ENCODE data around the gene ANK2.

ANK2 gene

DNA sequence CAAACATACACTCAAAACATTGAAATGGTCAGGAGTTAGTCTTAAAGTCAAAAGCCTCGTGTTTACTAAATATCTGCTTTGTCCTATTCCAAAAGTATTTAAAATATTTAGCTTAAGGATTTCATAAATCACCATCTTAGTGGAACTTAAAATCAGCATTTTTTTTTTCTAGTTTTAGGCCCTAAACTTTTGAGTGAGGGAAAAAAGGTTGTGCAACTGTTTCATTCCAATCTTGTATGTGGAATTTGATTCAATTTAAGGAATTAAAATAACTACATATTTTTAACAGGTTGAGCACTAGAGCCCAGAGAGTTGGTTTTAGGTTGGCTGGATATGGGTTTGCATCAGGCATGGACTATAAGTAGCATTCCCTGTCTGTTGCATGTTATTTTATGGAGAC, 35.7 kb upstream of the ANK2 start:
- no peaks in the 10 kb centered on the region for H3K36me3 ChIP-seq (ENCODE audit: control insufficient read depth in 1 of 2, insufficient read depth in 2 of 2, low read length in 2 of 2)
- H3K9ac ChIP-seq (ENCODE audit: low read depth in 1 of 2, low read length in 2 of 2) = no peak overlapping the region
- no peak overlapping the region for H3K4me3 ChIP-seq (ENCODE audit: low read depth in 1 of 2, low read length in 2 of 2)
- H3K4me1 ChIP-seq (ENCODE audit: control insufficient read depth in 1 of 2, insufficient read depth in 2 of 2, low read length in 2 of 2) = no peaks in the 10 kb centered on the region
- no peaks in the 10 kb centered on the region for H3K9me3 ChIP-seq (ENCODE audit: control insufficient read depth in 1 of 2, low read length in 2 of 2)
- H3K27ac ChIP-seq (ENCODE audit: low read depth, low read length) = no peak overlapping the region
- H3K27me3 ChIP-seq (ENCODE audit: control insufficient read depth in 1 of 2, insufficient read depth in 2 of 2, low read length in 2 of 2) = no peaks in the 10 kb centered on the region

DNA sequence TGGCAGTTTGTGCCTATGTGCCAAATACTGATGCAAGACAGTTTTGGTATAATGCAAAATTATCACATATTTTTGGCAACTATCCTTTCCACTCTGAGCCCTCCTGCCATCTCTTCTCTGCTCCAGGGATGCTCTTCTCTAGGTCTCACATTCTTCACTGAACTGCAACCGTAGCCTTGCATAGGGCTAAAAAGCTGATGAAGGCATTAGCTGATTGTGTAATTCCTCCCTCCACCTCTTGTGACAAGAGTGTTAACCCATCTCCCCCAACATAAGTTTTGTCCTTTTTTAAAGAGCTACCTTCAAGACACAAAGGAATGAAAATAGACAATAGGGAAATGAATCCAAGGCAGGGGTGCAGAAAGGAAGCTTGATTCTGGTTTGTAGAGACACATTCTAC, 33.1 kb upstream of the ANK2 start:
- Histone ChIP-seq H3K9me3 (ENCODE audit: control insufficient read depth in 1 of 2, low read length in 2 of 2) (no peaks in the 10 kb centered on the region), H3K27ac (ENCODE audit: low read depth, low read length) (no peak overlapping the region), H3K36me3 (ENCODE audit: control insufficient read depth in 1 of 2, insufficient read depth in 2 of 2, low read length in 2 of 2) (no peaks in the 10 kb centered on the region), H3K4me3 (ENCODE audit: low read depth in 1 of 2, low read length in 2 of 2) (no peak overlapping the region), H3K9ac (ENCODE audit: low read depth in 1 of 2, low read length in 2 of 2) (no peak overlapping the region), H3K4me1 (ENCODE audit: control insufficient read depth in 1 of 2, insufficient read depth in 2 of 2, low read length in 2 of 2) (no peaks in the 10 kb centered on the region), H3K27me3 (ENCODE audit: control insufficient read depth in 1 of 2, insufficient read depth in 2 of 2, low read length in 2 of 2) (no peaks in the 10 kb centered on the region)

DNA sequence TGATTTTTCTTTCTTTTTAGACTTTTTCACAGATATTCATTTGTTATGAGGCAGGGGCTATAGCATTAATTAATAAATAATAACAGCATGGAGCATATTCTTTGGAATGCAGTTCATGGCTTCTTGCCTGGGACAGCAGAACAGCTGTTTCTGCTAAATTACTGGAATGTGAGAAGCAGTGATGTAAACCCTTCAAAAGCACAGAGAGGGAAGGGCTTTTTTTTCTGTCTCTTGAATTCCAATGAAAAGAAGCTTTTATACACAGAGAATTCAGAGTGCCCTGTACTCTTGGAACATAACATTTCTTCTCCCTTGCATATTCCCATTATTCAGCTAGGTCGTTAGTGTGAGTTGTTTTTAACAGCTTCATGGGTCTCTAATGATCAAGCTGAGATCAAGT, 28.5 kb upstream of the ANK2 start:
- H3K4me1 ChIP-seq (ENCODE audit: control insufficient read depth in 1 of 2, insufficient read depth in 2 of 2, low read length in 2 of 2) = no peaks in the 10 kb centered on the region

DNA sequence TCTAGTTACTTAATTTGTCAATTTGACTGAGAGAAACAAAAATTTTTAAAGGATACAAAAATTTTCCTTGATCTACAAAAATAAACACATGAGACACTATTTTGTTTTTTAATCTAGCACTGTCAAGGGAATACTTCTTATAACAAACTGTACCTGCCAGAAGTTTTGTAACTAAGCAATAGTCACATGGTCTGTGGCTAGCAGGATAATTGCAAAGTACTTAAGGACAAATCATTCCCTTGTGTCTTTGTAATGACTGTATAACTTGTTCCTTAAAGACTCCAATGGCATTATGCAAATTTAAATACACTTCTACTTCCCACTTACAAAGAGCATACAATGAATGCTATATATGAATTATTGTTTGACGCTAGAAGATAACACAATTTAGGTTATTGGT, 25.1 kb upstream of the ANK2 start:
- Histone ChIP-seq H3K27me3 (ENCODE audit: control insufficient read depth in 1 of 2, insufficient read depth in 2 of 2, low read length in 2 of 2) (no peaks in the 10 kb centered on the region), H3K4me3 (ENCODE audit: low read depth in 1 of 2, low read length in 2 of 2) (no peak overlapping the region), H3K27ac (ENCODE audit: low read depth, low read length) (no peak overlapping the region), H3K4me1 (ENCODE audit: control insufficient read depth in 1 of 2, insufficient read depth in 2 of 2, low read length in 2 of 2) (no peaks in the 10 kb centered on the region), H3K36me3 (ENCODE audit: control insufficient read depth in 1 of 2, insufficient read depth in 2 of 2, low read length in 2 of 2) (no peaks in the 10 kb centered on the region), H3K9me3 (ENCODE audit: control insufficient read depth in 1 of 2, low read length in 2 of 2) (no peaks in the 10 kb centered on the region), H3K9ac (ENCODE audit: low read depth in 1 of 2, low read length in 2 of 2) (no peak overlapping the region)

More for the DNA sequence above, 28.5 kb upstream of the ANK2 start:
- H3K9me3 ChIP-seq (ENCODE audit: control insufficient read depth in 1 of 2, low read length in 2 of 2) = no peaks in the 10 kb centered on the region
- no peaks in the 10 kb centered on the region for H3K36me3 ChIP-seq (ENCODE audit: control insufficient read depth in 1 of 2, insufficient read depth in 2 of 2, low read length in 2 of 2)
- H3K4me3 ChIP-seq (ENCODE audit: low read depth in 1 of 2, low read length in 2 of 2) = no peak overlapping the region
- H3K27me3 ChIP-seq (ENCODE audit: control insufficient read depth in 1 of 2, insufficient read depth in 2 of 2, low read length in 2 of 2) = no peaks in the 10 kb centered on the region
- H3K9ac ChIP-seq (ENCODE audit: low read depth in 1 of 2, low read length in 2 of 2) = no peak overlapping the region
- H3K27ac ChIP-seq (ENCODE audit: low read depth, low read length) = no peak overlapping the region

DNA sequence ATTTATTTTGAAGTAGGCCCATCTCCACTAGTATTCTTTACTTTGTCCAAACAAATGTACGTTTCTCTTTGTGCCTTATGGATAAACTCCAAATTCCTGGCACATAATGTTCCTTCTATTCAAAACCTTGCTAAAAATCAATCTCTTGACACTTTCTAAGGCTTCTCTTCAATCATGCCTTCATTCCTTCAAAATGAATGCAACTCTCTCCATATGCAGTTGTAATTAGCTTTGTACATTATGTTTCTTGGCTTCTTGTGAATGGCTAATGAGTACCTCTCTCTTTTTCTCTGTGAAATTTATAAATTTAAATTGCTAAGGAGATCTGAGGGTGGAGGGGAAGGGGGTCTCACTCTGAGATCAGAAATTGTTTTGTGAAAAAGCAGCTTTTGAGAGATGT, 24.0 kb upstream of the ANK2 start:
- H3K9me3 ChIP-seq (ENCODE audit: control insufficient read depth in 1 of 2, low read length in 2 of 2) = no peaks in the 10 kb centered on the region
- H3K4me1 ChIP-seq (ENCODE audit: control insufficient read depth in 1 of 2, insufficient read depth in 2 of 2, low read length in 2 of 2) = no peaks in the 10 kb centered on the region
- no peak overlapping the region for H3K27ac ChIP-seq (ENCODE audit: low read depth, low read length)
- no peak overlapping the region for H3K9ac ChIP-seq (ENCODE audit: low read depth in 1 of 2, low read length in 2 of 2)
- no peak overlapping the region for H3K4me3 ChIP-seq (ENCODE audit: low read depth in 1 of 2, low read length in 2 of 2)
- H3K36me3 ChIP-seq (ENCODE audit: control insufficient read depth in 1 of 2, insufficient read depth in 2 of 2, low read length in 2 of 2) = no peaks in the 10 kb centered on the region
- no peaks in the 10 kb centered on the region for H3K27me3 ChIP-seq (ENCODE audit: control insufficient read depth in 1 of 2, insufficient read depth in 2 of 2, low read length in 2 of 2)

DNA sequence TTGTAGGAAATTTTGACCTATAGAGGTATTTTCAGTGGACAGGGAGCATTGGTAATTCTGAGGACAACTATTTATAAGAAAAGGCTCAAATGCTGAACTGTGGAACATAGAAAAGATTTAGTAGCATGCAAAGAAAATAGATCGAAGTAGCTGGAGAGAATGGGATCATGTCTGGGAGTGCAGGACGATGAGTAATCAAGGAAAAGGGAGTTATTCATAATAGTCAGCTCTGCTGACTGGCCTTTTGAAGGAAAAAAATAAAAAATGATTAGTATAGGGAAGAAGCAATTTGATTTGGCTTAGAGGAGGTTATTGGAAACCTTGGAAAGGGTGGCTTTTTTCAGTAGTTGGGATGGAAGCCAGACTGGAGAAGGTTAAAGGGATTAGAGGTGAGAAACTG, 22.9 kb upstream of the ANK2 start:
- Histone ChIP-seq H3K4me1 (ENCODE audit: control insufficient read depth in 1 of 2, insufficient read depth in 2 of 2, low read length in 2 of 2) (no peaks in the 10 kb centered on the region), H3K9ac (ENCODE audit: low read depth in 1 of 2, low read length in 2 of 2) (no peak overlapping the region), H3K36me3 (ENCODE audit: control insufficient read depth in 1 of 2, insufficient read depth in 2 of 2, low read length in 2 of 2) (no peaks in the 10 kb centered on the region), H3K9me3 (ENCODE audit: control insufficient read depth in 1 of 2, low read length in 2 of 2) (no peaks in the 10 kb centered on the region), H3K27ac (ENCODE audit: low read depth, low read length) (no peak overlapping the region), H3K4me3 (ENCODE audit: low read depth in 1 of 2, low read length in 2 of 2) (no peak overlapping the region), H3K27me3 (ENCODE audit: control insufficient read depth in 1 of 2, insufficient read depth in 2 of 2, low read length in 2 of 2) (no peaks in the 10 kb centered on the region)

DNA sequence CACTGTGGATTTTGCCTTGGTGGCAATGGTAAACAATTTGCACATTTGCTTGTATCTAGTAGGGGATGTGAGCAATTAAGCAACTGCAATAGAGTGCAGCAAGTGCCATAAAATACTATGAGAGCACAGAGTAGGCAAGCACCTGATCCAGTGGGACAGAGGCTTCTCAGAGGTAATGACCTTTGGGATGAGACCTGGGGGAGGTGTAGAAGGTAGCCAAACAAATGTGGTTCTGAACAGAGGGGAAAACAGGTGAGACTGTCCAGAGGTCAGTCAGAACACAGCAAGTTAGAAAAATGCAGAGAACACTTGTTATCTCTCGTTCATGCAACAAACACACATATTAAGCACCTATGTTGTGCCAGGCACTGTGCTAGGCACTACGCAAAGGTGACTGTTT, 21.4 kb upstream of the ANK2 start:
- Histone ChIP-seq H3K27me3 (ENCODE audit: control insufficient read depth in 1 of 2, insufficient read depth in 2 of 2, low read length in 2 of 2) (no peaks in the 10 kb centered on the region), H3K9ac (ENCODE audit: low read depth in 1 of 2, low read length in 2 of 2) (no peak overlapping the region), H3K4me3 (ENCODE audit: low read depth in 1 of 2, low read length in 2 of 2) (no peak overlapping the region), H3K4me1 (ENCODE audit: control insufficient read depth in 1 of 2, insufficient read depth in 2 of 2, low read length in 2 of 2) (no peaks in the 10 kb centered on the region), H3K36me3 (ENCODE audit: control insufficient read depth in 1 of 2, insufficient read depth in 2 of 2, low read length in 2 of 2) (no peaks in the 10 kb centered on the region), H3K9me3 (ENCODE audit: control insufficient read depth in 1 of 2, low read length in 2 of 2) (no peaks in the 10 kb centered on the region), H3K27ac (ENCODE audit: low read depth, low read length) (no peak overlapping the region)

DNA sequence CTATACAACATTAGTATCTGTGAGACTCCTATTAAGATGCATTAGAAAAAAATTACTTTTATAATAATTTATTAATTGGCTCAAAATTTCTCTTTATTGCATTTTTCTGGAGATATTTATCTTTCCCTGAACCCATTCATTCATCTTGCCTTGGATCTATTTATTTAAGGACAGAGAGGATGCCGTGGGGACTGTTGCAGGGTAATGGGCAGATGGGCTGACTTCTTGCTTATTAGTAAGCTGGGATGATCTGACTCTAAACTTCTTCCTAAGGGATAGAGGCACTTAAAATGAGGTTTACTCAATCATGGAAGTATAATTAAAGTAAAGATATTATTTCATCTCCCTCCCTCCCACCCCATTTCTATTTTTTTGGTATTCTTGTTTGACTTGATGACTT, 18.2 kb upstream of the ANK2 start:
- H3K27ac ChIP-seq (ENCODE audit: low read depth, low read length) = no peak overlapping the region
- no peak overlapping the region for H3K9ac ChIP-seq (ENCODE audit: low read depth in 1 of 2, low read length in 2 of 2)
- no peaks in the 10 kb centered on the region for H3K36me3 ChIP-seq (ENCODE audit: control insufficient read depth in 1 of 2, insufficient read depth in 2 of 2, low read length in 2 of 2)
- H3K4me3 ChIP-seq (ENCODE audit: low read depth in 1 of 2, low read length in 2 of 2) = no peak overlapping the region
- H3K9me3 ChIP-seq (ENCODE audit: control insufficient read depth in 1 of 2, low read length in 2 of 2) = no peaks in the 10 kb centered on the region
- H3K27me3 ChIP-seq (ENCODE audit: control insufficient read depth in 1 of 2, insufficient read depth in 2 of 2, low read length in 2 of 2) = no peaks in the 10 kb centered on the region
- H3K4me1 ChIP-seq (ENCODE audit: control insufficient read depth in 1 of 2, insufficient read depth in 2 of 2, low read length in 2 of 2) = no peaks in the 10 kb centered on the region

DNA sequence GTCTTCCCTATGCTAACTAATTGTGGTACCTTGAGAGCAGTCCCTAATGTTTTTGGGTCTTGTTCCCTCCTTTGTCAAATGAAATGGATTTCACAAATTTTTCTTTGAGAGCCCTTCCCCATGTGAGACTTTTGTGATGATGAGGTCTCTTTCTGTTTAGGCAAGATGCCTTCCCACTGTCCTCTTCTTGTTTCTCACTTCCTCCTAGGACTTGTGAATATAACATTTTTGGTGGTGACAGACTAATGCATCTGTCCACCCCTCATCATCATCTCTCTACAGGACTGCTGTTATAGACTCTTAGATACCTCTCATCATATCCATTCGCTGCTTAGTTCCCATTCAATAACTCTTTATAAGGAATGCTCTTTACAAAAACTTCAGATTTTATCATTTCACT, 8.7 kb upstream of the ANK2 start:
- H3K9ac ChIP-seq (ENCODE audit: low read depth in 1 of 2, low read length in 2 of 2) = no peak overlapping the region
- H3K9me3 ChIP-seq (ENCODE audit: control insufficient read depth in 1 of 2, low read length in 2 of 2) = no peaks in the 10 kb centered on the region
- no peaks in the 10 kb centered on the region for H3K4me1 ChIP-seq (ENCODE audit: control insufficient read depth in 1 of 2, insufficient read depth in 2 of 2, low read length in 2 of 2)
- H3K27ac ChIP-seq (ENCODE audit: low read depth, low read length) = no peak overlapping the region
- H3K36me3 ChIP-seq (ENCODE audit: control insufficient read depth in 1 of 2, insufficient read depth in 2 of 2, low read length in 2 of 2) = no peaks in the 10 kb centered on the region
- H3K4me3 ChIP-seq (ENCODE audit: low read depth in 1 of 2, low read length in 2 of 2) = no peak overlapping the region
- H3K27me3 ChIP-seq (ENCODE audit: control insufficient read depth in 1 of 2, insufficient read depth in 2 of 2, low read length in 2 of 2) = no peaks in the 10 kb centered on the region

DNA sequence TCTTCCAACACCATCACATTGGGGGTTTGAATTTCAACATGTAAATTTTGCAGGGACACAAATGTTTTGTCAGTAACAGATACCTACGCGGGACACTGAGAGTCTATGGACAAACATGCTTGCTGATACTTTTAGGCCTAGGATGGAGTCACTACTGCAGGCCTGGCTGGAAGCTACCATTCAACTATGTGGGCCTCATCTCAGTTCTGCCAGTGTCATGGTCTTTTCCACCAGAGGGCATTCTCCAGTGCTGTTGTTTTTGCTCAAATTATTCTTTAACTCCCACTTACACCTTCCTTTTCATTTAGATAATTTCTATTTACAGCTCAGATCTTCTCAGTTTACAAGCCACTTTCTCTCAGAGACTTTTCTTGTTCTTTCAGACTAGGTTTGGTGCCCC, 7.0 kb upstream of the ANK2 start:
- H3K27ac ChIP-seq (ENCODE audit: low read depth, low read length) = no peak overlapping the region
- H3K36me3 ChIP-seq (ENCODE audit: control insufficient read depth in 1 of 2, insufficient read depth in 2 of 2, low read length in 2 of 2) = no peaks in the 10 kb centered on the region
- no peaks in the 10 kb centered on the region for H3K4me1 ChIP-seq (ENCODE audit: control insufficient read depth in 1 of 2, insufficient read depth in 2 of 2, low read length in 2 of 2)
- no peaks in the 10 kb centered on the region for H3K9me3 ChIP-seq (ENCODE audit: control insufficient read depth in 1 of 2, low read length in 2 of 2)
- no peaks in the 10 kb centered on the region for H3K27me3 ChIP-seq (ENCODE audit: control insufficient read depth in 1 of 2, insufficient read depth in 2 of 2, low read length in 2 of 2)
- H3K4me3 ChIP-seq (ENCODE audit: low read depth in 1 of 2, low read length in 2 of 2) = no peak overlapping the region
- no peak overlapping the region for H3K9ac ChIP-seq (ENCODE audit: low read depth in 1 of 2, low read length in 2 of 2)

DNA sequence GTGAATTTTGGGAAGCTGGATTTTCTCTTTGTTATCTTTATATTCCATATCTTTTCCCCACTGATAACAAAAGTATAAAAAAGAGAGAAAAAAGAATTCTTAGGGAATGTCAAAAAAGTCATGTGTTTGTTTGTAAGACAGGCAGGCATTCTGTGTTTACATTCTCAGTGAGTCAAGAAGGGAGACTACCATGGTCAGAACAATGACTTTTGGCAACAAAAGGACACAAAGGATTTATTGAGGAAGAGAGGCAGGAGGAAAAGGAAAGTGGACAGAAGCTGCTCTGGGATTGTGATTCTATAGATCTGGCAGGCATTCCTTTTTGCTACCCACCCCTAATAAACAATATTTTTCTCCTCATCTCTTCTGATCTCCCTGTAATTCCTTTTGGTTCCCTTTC, 5.9 kb upstream of the ANK2 start:
- no peak overlapping the region for H3K9ac ChIP-seq (ENCODE audit: low read depth in 1 of 2, low read length in 2 of 2)
- H3K36me3 ChIP-seq (ENCODE audit: control insufficient read depth in 1 of 2, insufficient read depth in 2 of 2, low read length in 2 of 2) = no peaks in the 10 kb centered on the region
- H3K27me3 ChIP-seq (ENCODE audit: control insufficient read depth in 1 of 2, insufficient read depth in 2 of 2, low read length in 2 of 2) = no peaks in the 10 kb centered on the region
- H3K4me3 ChIP-seq (ENCODE audit: low read depth in 1 of 2, low read length in 2 of 2) = no peak overlapping the region
- no peak overlapping the region for H3K27ac ChIP-seq (ENCODE audit: low read depth, low read length)
- H3K4me1 ChIP-seq (ENCODE audit: control insufficient read depth in 1 of 2, insufficient read depth in 2 of 2, low read length in 2 of 2) = no peaks in the 10 kb centered on the region
- no peaks in the 10 kb centered on the region for H3K9me3 ChIP-seq (ENCODE audit: control insufficient read depth in 1 of 2, low read length in 2 of 2)

All from duodenal mucosa (tissue), 2 donors.